ENCODE results near the gene RUNDC1.
A peak's percentile ranks its signal among the peaks of the same experiment; 100 is the strongest.

Gene RUNDC1

GRCh38 chr17:43027091-43028032 is 47.0 kb downstream of the RUNDC1 start:
- H3K4me1 ChIP-seq (ENCODE audit: control insufficient read depth, insufficient read depth, low read length): peaks cover 16% of the 10 kb centered on the region
- H3K27me3 ChIP-seq (ENCODE audit: control insufficient read depth, insufficient read depth, low read length, poor library complexity, severe bottlenecking): no peaks in the 10 kb centered on the region
- H3K36me3 ChIP-seq (ENCODE audit: control insufficient read depth, insufficient read depth, low read length): peaks cover 7% of the 10 kb centered on the region
- H3K4me3 ChIP-seq (ENCODE audit: insufficient read depth, low read depth, low read length): no peak overlapping the region
- WGBS, 2 experiments: 60 to 69% methylated on average over 9 of the region's 9 CpGs
- H3K9me3 ChIP-seq (ENCODE audit: control insufficient read depth, low read length): no peaks in the 10 kb centered on the region
- no peak overlapping the region for H3K27ac ChIP-seq (ENCODE audit: insufficient read depth, low read depth, low read length, poor library complexity, severe bottlenecking)

- Histone ChIP-seq H3K36me3 (ENCODE audit: control insufficient read depth, insufficient read depth, low read length) (peaks cover 7% of the 10 kb centered on the region), H3K27me3 (ENCODE audit: control insufficient read depth, insufficient read depth, low read length, poor library complexity, severe bottlenecking) (no peaks in the 10 kb centered on the region), H3K4me3 (ENCODE audit: insufficient read depth, low read depth, low read length) (no peak overlapping the region), H3K27ac (ENCODE audit: insufficient read depth, low read depth, low read length, poor library complexity, severe bottlenecking) (no peak overlapping the region), H3K4me1 (ENCODE audit: control insufficient read depth, insufficient read depth, low read length) (peaks cover 19% of the 10 kb centered on the region), H3K9me3 (ENCODE audit: control insufficient read depth, low read length) (no peaks in the 10 kb centered on the region)
- 93 to 94% methylated on average over 17 of the region's 17 CpGs for WGBS, 2 experiments
These were observed 48.0 kb downstream of the RUNDC1 start for GRCh38 chr17:43028221-43028861.

- Histone ChIP-seq H3K27me3 (ENCODE audit: control insufficient read depth, insufficient read depth, low read length, poor library complexity, severe bottlenecking) (no peaks in the 10 kb centered on the region), H3K4me1 (ENCODE audit: control insufficient read depth, insufficient read depth, low read length) (peaks cover 37% of the 10 kb centered on the region), H3K27ac (ENCODE audit: insufficient read depth, low read depth, low read length, poor library complexity, severe bottlenecking) (no peak overlapping the region), H3K4me3 (ENCODE audit: insufficient read depth, low read depth, low read length) (no peak overlapping the region), H3K36me3 (ENCODE audit: control insufficient read depth, insufficient read depth, low read length) (peaks cover 7% of the 10 kb centered on the region), H3K9me3 (ENCODE audit: control insufficient read depth, low read length) (no peaks in the 10 kb centered on the region)
- 92% methylated on average over 6 of the region's 6 CpGs for WGBS, 2 experiments
These were observed 49.9 kb downstream of the RUNDC1 start for GRCh38 chr17:43030137-43030767.

- Histone ChIP-seq H3K4me3 (ENCODE audit: insufficient read depth, low read depth, low read length) (no peak overlapping the region), H3K27me3 (ENCODE audit: control insufficient read depth, insufficient read depth, low read length, poor library complexity, severe bottlenecking) (no peaks in the 10 kb centered on the region), H3K9me3 (ENCODE audit: control insufficient read depth, low read length) (no peaks in the 10 kb centered on the region), H3K4me1 (ENCODE audit: control insufficient read depth, insufficient read depth, low read length) (peaks cover 46% of the 10 kb centered on the region), H3K36me3 (ENCODE audit: control insufficient read depth, insufficient read depth, low read length) (peaks cover 7% of the 10 kb centered on the region), H3K27ac (ENCODE audit: insufficient read depth, low read depth, low read length, poor library complexity, severe bottlenecking) (no peak overlapping the region)
- WGBS, 2 experiments: 20 to 83% methylated on average over 1 to 2 of the region's 3 CpGs
These were observed 51.3 kb downstream of the RUNDC1 start for GRCh38 chr17:43031666-43032065.

- Histone ChIP-seq H3K27me3 (ENCODE audit: control insufficient read depth, insufficient read depth, low read length, poor library complexity, severe bottlenecking) (no peaks in the 10 kb centered on the region), H3K4me1 (ENCODE audit: control insufficient read depth, insufficient read depth, low read length) (peaks cover 48% of the 10 kb centered on the region), H3K36me3 (ENCODE audit: control insufficient read depth, insufficient read depth, low read length) (no peaks in the 10 kb centered on the region), H3K9me3 (ENCODE audit: control insufficient read depth, low read length) (no peaks in the 10 kb centered on the region), H3K4me3 (ENCODE audit: insufficient read depth, low read depth, low read length) (peak overlapping the region; percentile 26), H3K27ac (ENCODE audit: insufficient read depth, low read depth, low read length, poor library complexity, severe bottlenecking) (peak overlapping the region; percentile 95)
- WGBS, 2 experiments: 11 to 15% methylated on average over 11 of the region's 12 CpGs
These were observed 53.9 kb downstream of the RUNDC1 start for GRCh38 chr17:43033948-43034881.

GRCh38 chr17:43034894-43035293 is 54.5 kb downstream of the RUNDC1 start:
- no peaks in the 10 kb centered on the region for H3K36me3 ChIP-seq (ENCODE audit: control insufficient read depth, insufficient read depth, low read length)
- WGBS, 2 experiments: 57 to 65% methylated on average over 3 of the region's 3 CpGs
- no peaks in the 10 kb centered on the region for H3K27me3 ChIP-seq (ENCODE audit: control insufficient read depth, insufficient read depth, low read length, poor library complexity, severe bottlenecking)
- no peaks in the 10 kb centered on the region for H3K9me3 ChIP-seq (ENCODE audit: control insufficient read depth, low read length)
- H3K4me3 ChIP-seq (ENCODE audit: insufficient read depth, low read depth, low read length): no peak overlapping the region
- H3K4me1 ChIP-seq (ENCODE audit: control insufficient read depth, insufficient read depth, low read length): peaks cover 48% of the 10 kb centered on the region
- H3K27ac ChIP-seq (ENCODE audit: insufficient read depth, low read depth, low read length, poor library complexity, severe bottlenecking): peak overlapping the region; percentile 95

GRCh38 chr17:43039646-43040045 is 59.3 kb downstream of the RUNDC1 start:
- peaks cover 51% of the 10 kb centered on the region for H3K4me1 ChIP-seq (ENCODE audit: control insufficient read depth, insufficient read depth, low read length)
- H3K4me3 ChIP-seq (ENCODE audit: insufficient read depth, low read depth, low read length): no peak overlapping the region
- H3K27me3 ChIP-seq (ENCODE audit: control insufficient read depth, insufficient read depth, low read length, poor library complexity, severe bottlenecking): no peaks in the 10 kb centered on the region
- H3K27ac ChIP-seq (ENCODE audit: insufficient read depth, low read depth, low read length, poor library complexity, severe bottlenecking): no peak overlapping the region
- WGBS, 2 experiments: 87 to 88% methylated on average over 2 of the region's 2 CpGs
- no peaks in the 10 kb centered on the region for H3K9me3 ChIP-seq (ENCODE audit: control insufficient read depth, low read length)
- no peaks in the 10 kb centered on the region for H3K36me3 ChIP-seq (ENCODE audit: control insufficient read depth, insufficient read depth, low read length)

GRCh38 chr17:43040655-43041054 is 60.3 kb downstream of the RUNDC1 start:
- no peaks in the 10 kb centered on the region for H3K9me3 ChIP-seq (ENCODE audit: control insufficient read depth, low read length)
- H3K27ac ChIP-seq (ENCODE audit: insufficient read depth, low read depth, low read length, poor library complexity, severe bottlenecking): peak overlapping the region; percentile 63
- H3K27me3 ChIP-seq (ENCODE audit: control insufficient read depth, insufficient read depth, low read length, poor library complexity, severe bottlenecking): no peaks in the 10 kb centered on the region
- peaks cover 41% of the 10 kb centered on the region for H3K4me1 ChIP-seq (ENCODE audit: control insufficient read depth, insufficient read depth, low read length)
- H3K36me3 ChIP-seq (ENCODE audit: control insufficient read depth, insufficient read depth, low read length): no peaks in the 10 kb centered on the region
- 66 to 73% methylated on average over 2 of the region's 2 CpGs for WGBS, 2 experiments
- no peak overlapping the region for H3K4me3 ChIP-seq (ENCODE audit: insufficient read depth, low read depth, low read length)

- Histone ChIP-seq H3K27ac (ENCODE audit: insufficient read depth, low read depth, low read length, poor library complexity, severe bottlenecking) (no peak overlapping the region), H3K9me3 (ENCODE audit: control insufficient read depth, low read length) (no peaks in the 10 kb centered on the region), H3K4me3 (ENCODE audit: insufficient read depth, low read depth, low read length) (no peak overlapping the region), H3K36me3 (ENCODE audit: control insufficient read depth, insufficient read depth, low read length) (no peaks in the 10 kb centered on the region), H3K4me1 (ENCODE audit: control insufficient read depth, insufficient read depth, low read length) (peaks cover 26% of the 10 kb centered on the region), H3K27me3 (ENCODE audit: control insufficient read depth, insufficient read depth, low read length, poor library complexity, severe bottlenecking) (no peaks in the 10 kb centered on the region)
- 47 to 55% methylated on average over 5 of the region's 5 CpGs for WGBS, 2 experiments
These were observed 61.8 kb downstream of the RUNDC1 start for GRCh38 chr17:43042025-43042628.
